GM10266 (cell line): ENCODE data around the gene RNF151.
A peak's percentile ranks its signal among the peaks of the same experiment; 100 is the strongest.

Experiments used
- DNase-seq: peaks from one replicate; pipeline ENCODE4 v3.0.0; 2012; ENCODE audit errors: extremely low spot score
- TF ChIP-seq, protein P1 (sequence below): IDR thresholded peaks from 2 replicates; pipeline ENCODE4 v1.5.1; 2012; ENCODE audit warnings: mild to moderate bottlenecking, low read depth; ENCODE audit not compliant: control insufficient read depth, insufficient read depth; ENCODE audit errors: missing control alignments

RNF151 gene

DNA sequence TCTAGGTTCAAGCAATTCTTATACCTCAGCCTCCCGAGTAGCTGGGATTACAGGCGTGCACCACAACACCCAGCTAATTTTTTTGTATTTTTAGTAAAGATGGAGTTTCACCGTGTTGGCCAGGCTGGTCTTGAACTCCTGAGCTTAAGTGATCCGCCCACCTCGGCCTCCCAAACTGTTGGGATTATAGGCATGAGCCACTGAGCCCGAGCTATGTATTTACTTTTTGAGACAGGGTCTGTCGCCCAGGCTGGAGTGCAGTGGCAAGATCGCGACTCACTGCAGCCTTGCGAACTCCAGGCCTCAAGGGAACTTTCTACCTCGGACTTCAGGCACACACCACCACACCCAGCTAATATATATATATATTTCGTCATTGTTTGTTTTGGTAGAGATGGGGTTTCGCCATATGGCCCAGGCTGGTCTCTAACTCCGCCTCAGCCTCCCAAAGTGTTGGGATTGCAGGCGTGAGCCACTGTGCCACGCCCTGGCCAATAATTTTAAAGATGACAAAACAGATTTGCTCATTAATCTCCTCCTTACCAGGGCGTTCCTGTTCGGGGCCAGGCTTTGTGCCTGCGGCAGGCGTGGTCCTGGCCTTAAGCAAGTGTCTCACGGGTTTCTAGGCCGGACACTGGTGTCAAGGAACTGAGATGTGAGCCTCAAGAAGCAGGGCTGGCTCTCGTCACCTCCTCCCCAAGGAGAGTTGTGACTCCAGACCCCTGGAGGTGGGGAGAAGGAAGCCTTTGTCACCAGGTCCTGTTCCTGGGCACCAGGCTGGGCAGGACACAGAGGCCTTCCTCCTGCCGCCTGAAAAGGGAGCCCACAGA, 48.7 kb downstream of the RNF151 start:
- no peak for DNase-seq
- TF ChIP-seq, protein P1, sequence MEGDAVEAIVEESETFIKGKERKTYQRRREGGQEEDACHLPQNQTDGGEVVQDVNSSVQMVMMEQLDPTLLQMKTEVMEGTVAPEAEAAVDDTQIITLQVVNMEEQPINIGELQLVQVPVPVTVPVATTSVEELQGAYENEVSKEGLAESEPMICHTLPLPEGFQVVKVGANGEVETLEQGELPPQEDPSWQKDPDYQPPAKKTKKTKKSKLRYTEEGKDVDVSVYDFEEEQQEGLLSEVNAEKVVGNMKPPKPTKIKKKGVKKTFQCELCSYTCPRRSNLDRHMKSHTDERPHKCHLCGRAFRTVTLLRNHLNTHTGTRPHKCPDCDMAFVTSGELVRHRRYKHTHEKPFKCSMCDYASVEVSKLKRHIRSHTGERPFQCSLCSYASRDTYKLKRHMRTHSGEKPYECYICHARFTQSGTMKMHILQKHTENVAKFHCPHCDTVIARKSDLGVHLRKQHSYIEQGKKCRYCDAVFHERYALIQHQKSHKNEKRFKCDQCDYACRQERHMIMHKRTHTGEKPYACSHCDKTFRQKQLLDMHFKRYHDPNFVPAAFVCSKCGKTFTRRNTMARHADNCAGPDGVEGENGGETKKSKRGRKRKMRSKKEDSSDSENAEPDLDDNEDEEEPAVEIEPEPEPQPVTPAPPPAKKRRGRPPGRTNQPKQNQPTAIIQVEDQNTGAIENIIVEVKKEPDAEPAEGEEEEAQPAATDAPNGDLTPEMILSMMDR = no peak

DNA sequence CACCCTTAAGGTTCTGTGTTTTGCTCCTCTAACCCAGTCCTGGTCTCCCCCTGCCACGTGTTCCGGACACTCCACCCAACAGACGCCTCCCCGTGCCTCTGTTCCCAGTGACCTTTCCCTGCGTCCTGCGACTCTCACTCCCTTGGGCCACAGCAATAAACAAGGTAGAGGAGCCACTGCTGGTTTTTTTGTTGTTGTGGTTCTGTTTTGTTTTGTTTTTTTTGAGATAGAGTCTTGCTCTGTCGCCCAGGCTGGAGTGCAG, 49.2 kb downstream of the RNF151 start:
- TF ChIP-seq, protein P1 = no peak
- no peak for DNase-seq

DNA sequence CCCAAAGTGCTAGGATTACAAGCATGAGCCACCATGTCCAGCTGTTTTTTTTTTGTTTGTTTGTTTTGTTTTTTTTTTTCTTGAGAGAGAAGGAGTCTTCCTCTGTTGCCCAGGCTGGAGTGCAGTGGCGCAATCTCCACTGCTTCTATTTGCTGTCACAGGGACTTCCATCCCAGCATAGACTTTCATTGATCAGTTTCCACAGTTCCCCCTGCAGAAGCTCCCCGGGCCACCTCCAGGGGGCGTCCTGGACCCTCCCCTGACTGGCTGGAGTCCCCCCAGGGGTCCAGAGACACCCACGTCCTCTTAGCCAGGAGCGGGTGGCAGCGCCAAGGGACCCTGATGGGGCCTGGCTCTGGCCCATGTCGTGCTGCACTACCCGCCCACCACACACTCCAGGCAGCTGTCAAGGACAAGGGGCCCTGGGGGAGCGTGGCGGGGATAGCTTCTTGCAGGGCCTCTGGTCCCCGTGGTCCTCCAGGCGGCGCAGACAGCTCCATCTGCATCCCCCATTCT, 49.8 kb downstream of the RNF151 start:
- DNase-seq = no peak
- TF ChIP-seq, protein P1 = peak; percentile 27
